Stimulated activated CD4-positive, alpha-beta T cell treated with anti-CD3 and anti-CD28 coated beads, Interleukin-4, amount 100 ng/mL, for 4 hours (primary cell): Measurements from ENCODE around the gene KHDRBS1.
"Not testable (repeated sequence)": the region's sequence is repeated elsewhere in the genome, so short reads cannot be mapped to it uniquely, and the experiment has no call there.

ENCODE experiments used
- DNase-seq, 2 experiments: peaks; one replicate each; pipeline ENCODE4 v3.0.0-alpha.2; 2020

Gene KHDRBS1

GRCh38 chr1:32066489-32066873, 52.8 kb downstream of the KHDRBS1 start:
- DNase-seq = no peak

- no peak for DNase-seq
These were observed 55.4 kb downstream of the KHDRBS1 start for GRCh38 chr1:32068957-32069588.

- no peak for DNase-seq
These were observed 58.3 kb downstream of the KHDRBS1 start for GRCh38 chr1:32071758-32072621.

GRCh38 chr1:32072622-32073298, 59.1 kb downstream of the KHDRBS1 start, which contains the start of gene TMEM39B:
TMEM39B (plus strand) TSS chr1:32072939; CDS start chr1:32073048, 109 bp downstream.
- DNase-seq = peak; percentile 90 to 92

GRCh38 chr1:32073299-32074229, 59.9 kb downstream of the KHDRBS1 start:
- no peak for DNase-seq

- no peak for DNase-seq
These were observed 61.2 kb downstream of the KHDRBS1 start for GRCh38 chr1:32074841-32075240.

GRCh38 chr1:32077451-32077850, 63.8 kb downstream of the KHDRBS1 start:
- DNase-seq = no peak

- DNase-seq = no peak
These were observed 68.4 kb downstream of the KHDRBS1 start for GRCh38 chr1:32082022-32082421.

GRCh38 chr1:32086381-32086780, 72.7 kb downstream of the KHDRBS1 start:
- DNase-seq = not testable (repeated sequence)

GRCh38 chr1:32091176-32091575, 77.5 kb downstream of the KHDRBS1 start:
- no peak for DNase-seq

- no peak for DNase-seq
These were observed 77.9 kb downstream of the KHDRBS1 start for GRCh38 chr1:32091591-32091990.
